Vagina (tissue), 2 donors: ENCODE data around the gene HSD11B2.

Source experiments
- POLR2A ChIP-seq, 2 donors: fragments of 450-650 bp; IDR thresholded peaks; one replicate each; pipeline ENCODE4 v1.6.1; 2017; ENCODE audit warnings: antibody characterized with exemption in 2 of 2, mild to moderate bottlenecking in 2 of 2, moderate library complexity in 2 of 2
- POLR2AphosphoS5 ChIP-seq, 2 donors: sonication (generic); formaldehyde crosslinking; IDR thresholded peaks; one replicate each; pipeline ENCODE4 v1.9.0; 2017; ENCODE audit warnings: antibody characterized with exemption in 2 of 2, mild to moderate bottlenecking in 2 of 2, low read depth in 1 of 2; ENCODE audit not compliant: insufficient read depth in 1 of 2
- TF ChIP-seq, protein P1 (sequence below), 3 experiments: fragments of 450-650 bp in 2 of 3; fragments of 200-600 bp in 1 of 3; sonication (generic) in 1 of 3; IDR thresholded peaks; one replicate each; pipeline ENCODE4 v1.5.1; 2017 to 2019; ENCODE audit warnings: antibody characterized with exemption in 3 of 3, mild to moderate bottlenecking in 2 of 3, moderate library complexity in 2 of 3

DNA sequence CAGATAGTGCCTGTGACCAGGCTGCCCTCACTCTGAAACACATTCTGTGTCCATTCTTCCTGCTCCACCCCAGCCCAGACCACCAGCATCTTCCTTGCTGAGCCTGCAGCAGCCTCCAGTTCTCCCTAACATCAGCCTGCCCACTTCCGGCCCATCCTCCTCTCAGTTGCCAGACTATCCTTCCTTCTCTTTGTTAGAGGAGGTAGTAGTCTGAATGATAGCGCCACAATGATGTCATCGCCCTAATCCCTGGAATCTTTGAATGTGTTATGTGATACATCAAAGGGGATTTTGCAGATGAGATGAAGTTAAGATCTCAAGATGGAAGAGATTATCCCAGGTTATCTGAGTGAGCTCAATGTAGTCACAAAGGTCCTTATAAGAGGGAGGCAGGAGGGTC, 11.4 kb upstream of the HSD11B2 start:
- TF ChIP-seq POLR2A (IDR thresholded peaks at IDR 0.05) (no peak), POLR2AphosphoS5 (IDR thresholded peaks at IDR 0.05; ENCODE audit: insufficient read depth in 1 of 2, low read depth in 1 of 2) (no peak)
- TF ChIP-seq, protein P1, sequence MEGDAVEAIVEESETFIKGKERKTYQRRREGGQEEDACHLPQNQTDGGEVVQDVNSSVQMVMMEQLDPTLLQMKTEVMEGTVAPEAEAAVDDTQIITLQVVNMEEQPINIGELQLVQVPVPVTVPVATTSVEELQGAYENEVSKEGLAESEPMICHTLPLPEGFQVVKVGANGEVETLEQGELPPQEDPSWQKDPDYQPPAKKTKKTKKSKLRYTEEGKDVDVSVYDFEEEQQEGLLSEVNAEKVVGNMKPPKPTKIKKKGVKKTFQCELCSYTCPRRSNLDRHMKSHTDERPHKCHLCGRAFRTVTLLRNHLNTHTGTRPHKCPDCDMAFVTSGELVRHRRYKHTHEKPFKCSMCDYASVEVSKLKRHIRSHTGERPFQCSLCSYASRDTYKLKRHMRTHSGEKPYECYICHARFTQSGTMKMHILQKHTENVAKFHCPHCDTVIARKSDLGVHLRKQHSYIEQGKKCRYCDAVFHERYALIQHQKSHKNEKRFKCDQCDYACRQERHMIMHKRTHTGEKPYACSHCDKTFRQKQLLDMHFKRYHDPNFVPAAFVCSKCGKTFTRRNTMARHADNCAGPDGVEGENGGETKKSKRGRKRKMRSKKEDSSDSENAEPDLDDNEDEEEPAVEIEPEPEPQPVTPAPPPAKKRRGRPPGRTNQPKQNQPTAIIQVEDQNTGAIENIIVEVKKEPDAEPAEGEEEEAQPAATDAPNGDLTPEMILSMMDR (IDR thresholded peaks at IDR 0.05), result no peak
